Stimulated activated effector memory CD8-positive, alpha-beta T cell treated with anti-CD3 and anti-CD28 coated beads, Interleukin-12 subunit alpha, Interleukin-12 subunit beta, amount 100 ng/mL, for 72 hours (primary cell): ENCODE results near the gene MUCL1.

Experiments used
- ATAC-seq: fragments of 150-1000 bp; cut with Tn5 transposase; 2 replicates; pipeline ENCODE4 v1.10.0; 2021
- DNase-seq, 2 donors: peaks; one replicate each; pipeline ENCODE4 v3.0.0; 2021 to 2022; ENCODE audit warnings: low spot score in 2 of 2
- H3K27ac Mint-ChIP-seq: one replicate; pipeline ENCODE4 v1.8.0; 2022; ENCODE audit warnings: mild to moderate bottlenecking, mixed read lengths
- H3K36me3 Mint-ChIP-seq: one replicate; pipeline ENCODE4 v1.8.0; 2022; ENCODE audit warnings: mild to moderate bottlenecking, mixed read lengths
- H3K4me1 Mint-ChIP-seq: one replicate; pipeline ENCODE4 v1.8.0; 2022; ENCODE audit warnings: mixed read lengths
- H3K4me3 Mint-ChIP-seq: one replicate; pipeline ENCODE4 v1.8.0; 2022; ENCODE audit warnings: mild to moderate bottlenecking, mixed read lengths
- H3K9me3 Mint-ChIP-seq: one replicate; pipeline ENCODE4 v1.8.0; 2022; ENCODE audit warnings: mixed read lengths

Gene MUCL1, protein sequence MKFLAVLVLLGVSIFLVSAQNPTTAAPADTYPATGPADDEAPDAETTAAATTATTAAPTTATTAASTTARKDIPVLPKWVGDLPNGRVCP

DNA sequence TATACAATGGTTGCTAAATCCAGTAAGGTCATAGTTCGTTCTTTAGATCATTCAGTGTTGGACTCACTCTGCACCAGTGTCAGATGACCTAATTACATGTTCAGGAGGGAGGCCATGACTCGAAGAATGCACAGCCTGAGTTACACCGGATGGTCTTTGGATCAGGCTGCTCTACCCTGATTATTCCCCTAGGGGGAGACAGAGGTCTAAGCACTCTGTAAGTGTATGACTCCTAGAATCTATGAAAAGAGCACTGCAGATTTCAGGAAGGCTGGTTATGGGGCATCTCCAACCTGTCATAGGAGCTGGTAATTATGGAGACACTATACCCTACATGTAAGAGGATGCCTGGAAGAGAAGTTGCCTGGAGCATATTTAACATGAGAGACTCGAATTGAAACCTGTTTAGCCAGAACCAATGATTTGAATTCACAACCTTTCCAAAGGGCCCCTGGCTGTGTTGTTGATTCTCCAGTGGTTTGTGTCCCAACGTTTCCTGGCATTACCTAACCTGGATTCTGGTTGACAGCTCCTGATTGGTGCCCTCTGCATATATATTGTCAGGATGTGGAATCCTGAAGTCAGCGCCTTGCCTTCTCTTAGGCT, at the start of gene MUCL1:
Gene MUCL1, plus strand, starts transcription at position 584 of the 606 bp plus-strand sequence. CDS start 67 bp downstream, outside the sequence.
- ATAC-seq (peak; percentile 97), DNase-seq (peak; percentile 68 to 86)
- Mint-ChIP-seq H3K9me3 (no peaks in the 10 kb centered on the region), H3K4me1 (peaks cover 13% of the 10 kb centered on the region), H3K4me3 (no peak within 1 kb of the TSS), H3K27ac (peak within 1 kb of the TSS; percentile 74), H3K36me3 (no peaks in the 10 kb centered on the region)

DNA sequence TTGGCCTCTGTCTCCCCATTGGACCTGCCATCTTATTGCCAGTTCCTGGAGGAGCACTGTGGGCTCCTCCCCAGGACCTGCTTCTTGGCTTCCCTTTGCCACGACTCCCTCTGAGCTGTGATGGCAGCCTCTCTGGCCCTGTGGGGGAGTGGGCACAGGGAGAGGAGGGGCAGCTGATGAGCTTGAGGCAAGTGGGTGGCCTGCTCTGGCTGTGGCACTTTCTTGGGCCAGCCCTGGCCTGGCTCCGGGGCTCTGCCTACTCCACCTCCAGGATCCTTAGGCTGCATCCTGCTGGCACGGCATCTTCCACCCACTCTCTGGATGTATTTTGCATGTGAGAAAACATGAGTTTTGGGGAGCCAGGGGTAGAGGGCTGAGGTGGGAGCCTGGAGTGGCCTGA, 32.6 kb upstream of the MUCL1 start:
- ATAC-seq (no peak), DNase-seq (no peak)
- H3K36me3 Mint-ChIP-seq: no peaks in the 10 kb centered on the region
- no peak overlapping the region for H3K4me3 Mint-ChIP-seq
- no peak overlapping the region for H3K27ac Mint-ChIP-seq
- H3K4me1 Mint-ChIP-seq: no peaks in the 10 kb centered on the region
- H3K9me3 Mint-ChIP-seq: no peaks in the 10 kb centered on the region

DNA sequence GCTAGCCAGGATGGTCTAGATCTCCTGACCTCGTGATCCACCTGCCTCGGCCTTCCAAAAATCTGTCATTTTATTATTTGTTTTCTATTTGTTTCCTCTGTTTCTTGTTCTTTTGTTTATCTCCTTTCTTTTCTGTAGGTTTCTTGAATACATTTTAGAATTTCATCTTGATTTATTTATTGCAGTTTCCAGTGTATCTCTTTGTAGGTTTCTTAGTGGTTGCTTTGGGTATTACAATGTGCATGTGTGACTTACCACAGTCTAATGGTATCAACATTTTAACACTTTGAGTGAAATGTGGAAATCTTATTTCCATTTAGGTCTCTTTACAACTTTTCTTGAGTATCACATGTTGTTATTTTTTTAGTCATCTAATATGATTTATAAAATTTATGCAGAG, 29.9 kb upstream of the MUCL1 start:
- no peak overlapping the region for H3K4me3 Mint-ChIP-seq
- H3K27ac Mint-ChIP-seq: no peak overlapping the region
- no peak for ATAC-seq
- H3K9me3 Mint-ChIP-seq: no peaks in the 10 kb centered on the region
- DNase-seq: no peak
- no peaks in the 10 kb centered on the region for H3K4me1 Mint-ChIP-seq
- H3K36me3 Mint-ChIP-seq: no peaks in the 10 kb centered on the region

DNA sequence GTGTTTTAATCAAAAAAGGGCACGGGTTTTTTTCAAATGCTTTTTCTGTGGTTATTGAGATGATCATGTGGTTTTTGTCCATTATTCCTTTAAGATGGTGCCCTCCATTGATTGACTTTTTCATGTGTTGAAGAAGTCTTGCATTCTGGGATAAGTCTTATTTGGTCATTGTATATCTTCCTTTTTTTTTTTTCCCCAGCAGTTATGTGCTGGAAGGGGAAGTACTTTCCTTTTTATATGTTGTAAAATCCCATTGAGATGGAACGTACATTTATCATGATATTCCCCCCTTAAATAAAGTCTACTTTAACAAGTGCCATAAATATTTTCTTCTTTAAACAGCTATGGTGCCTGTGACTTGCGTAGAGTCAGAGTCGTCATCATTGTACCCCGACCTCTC, 24.8 kb upstream of the MUCL1 start:
- Mint-ChIP-seq H3K4me1 (no peaks in the 10 kb centered on the region), H3K36me3 (no peaks in the 10 kb centered on the region), H3K27ac (no peak overlapping the region), H3K9me3 (no peaks in the 10 kb centered on the region), H3K4me3 (no peak overlapping the region)
- DNase-seq: no peak
- ATAC-seq: no peak

DNA sequence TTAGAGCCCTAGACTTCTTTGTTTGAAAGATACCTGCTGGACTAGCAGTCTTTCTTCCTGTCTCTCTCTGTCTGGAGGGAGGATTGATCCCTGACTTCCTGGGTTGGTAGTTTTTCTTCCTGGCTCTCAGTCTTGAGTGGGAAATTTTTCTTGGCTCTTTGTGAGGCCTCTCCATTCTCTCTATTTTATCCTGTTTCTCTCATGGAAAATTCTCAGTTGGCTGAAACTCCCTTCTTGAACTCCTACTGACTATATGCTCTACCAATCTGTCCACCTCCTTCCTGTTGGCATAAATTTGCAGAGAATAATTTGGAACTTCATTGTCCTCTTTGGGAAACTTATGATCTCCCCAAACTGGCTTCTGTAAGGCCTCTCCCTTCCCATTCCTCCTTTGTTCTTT, 24.1 kb upstream of the MUCL1 start:
- Mint-ChIP-seq H3K4me1 (no peaks in the 10 kb centered on the region), H3K36me3 (no peaks in the 10 kb centered on the region), H3K9me3 (no peaks in the 10 kb centered on the region), H3K4me3 (no peak overlapping the region), H3K27ac (no peak overlapping the region)
- ATAC-seq (no peak), DNase-seq (no peak)

DNA sequence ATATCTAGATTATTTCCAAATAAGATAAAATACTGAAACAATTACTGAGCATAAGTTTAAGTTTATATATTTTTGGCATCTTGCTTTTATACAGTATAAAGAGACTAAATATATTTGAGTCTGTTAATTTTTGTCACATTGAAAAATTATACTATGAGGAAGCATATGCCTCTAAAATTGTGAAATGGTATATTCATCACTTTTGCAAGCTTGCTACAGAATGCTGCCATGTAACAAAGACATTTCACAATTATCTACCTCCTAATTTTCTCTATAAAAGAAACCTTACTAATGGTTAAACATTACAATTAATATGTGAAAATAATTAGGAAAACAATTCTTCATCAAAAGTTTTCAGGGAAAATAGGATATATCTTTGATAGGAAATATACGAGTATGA, 22.7 kb upstream of the MUCL1 start:
- ATAC-seq: no peak
- Mint-ChIP-seq H3K36me3 (no peaks in the 10 kb centered on the region), H3K4me1 (no peaks in the 10 kb centered on the region), H3K9me3 (no peaks in the 10 kb centered on the region), H3K27ac (no peak overlapping the region), H3K4me3 (no peak overlapping the region)
- no peak for DNase-seq

DNA sequence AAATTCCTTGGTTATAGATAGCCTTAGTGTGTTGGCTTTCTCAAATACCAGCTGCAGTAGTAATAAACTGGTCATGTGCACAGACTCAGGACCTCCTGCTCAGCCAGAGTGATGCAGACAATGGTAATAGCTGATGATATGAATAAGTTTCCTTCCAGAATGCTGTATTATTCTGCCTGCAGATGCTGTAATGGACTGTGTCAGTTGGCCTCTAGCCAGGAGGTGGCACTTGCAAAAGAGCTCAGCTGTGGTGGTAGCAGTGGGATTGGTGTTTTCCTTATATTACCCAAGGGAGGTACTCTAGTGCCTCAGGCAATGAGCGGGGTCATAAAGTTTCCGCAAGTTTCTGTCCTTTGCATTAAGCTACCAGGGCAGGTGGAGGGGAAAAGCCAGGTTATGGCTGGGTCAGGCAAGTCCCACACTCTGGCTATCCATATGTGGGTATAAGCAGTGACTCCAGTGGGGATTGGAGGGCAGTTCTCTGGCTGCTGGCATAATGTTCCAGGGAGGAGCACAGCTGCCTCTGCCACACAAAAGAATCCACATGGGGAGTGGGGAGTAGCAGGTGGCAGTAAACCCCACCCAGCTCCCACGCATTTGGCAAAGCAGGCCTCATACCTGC, 14.0 kb upstream of the MUCL1 start:
- no peak for DNase-seq
- peaks cover 6% of the 10 kb centered on the region for H3K9me3 Mint-ChIP-seq

DNA sequence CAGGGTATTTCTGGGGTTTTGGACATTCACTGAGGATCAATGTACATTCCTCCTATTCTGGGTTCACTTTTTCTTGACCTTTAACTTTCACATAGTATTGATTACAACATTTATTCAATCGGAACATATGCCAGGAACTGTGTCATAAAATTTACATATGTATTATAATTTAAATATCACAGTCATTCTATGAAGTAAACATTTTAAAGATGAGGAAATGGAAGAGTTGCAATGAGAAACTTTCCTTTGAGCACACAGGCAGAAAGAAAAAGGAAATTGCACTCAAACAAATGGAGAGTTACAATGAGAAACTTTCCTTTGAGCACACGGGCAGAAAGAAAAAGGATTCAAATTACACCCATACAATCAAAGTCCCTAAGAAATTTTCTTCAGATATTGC, 3.1 kb downstream of the MUCL1 start:
- no peak for DNase-seq
- H3K4me1 Mint-ChIP-seq: peaks cover 15% of the 10 kb centered on the region
- no peak overlapping the region for H3K27ac Mint-ChIP-seq
- ATAC-seq: no peak
- no peaks in the 10 kb centered on the region for H3K36me3 Mint-ChIP-seq
- no peaks in the 10 kb centered on the region for H3K9me3 Mint-ChIP-seq
- no peak overlapping the region for H3K4me3 Mint-ChIP-seq

More for the DNA sequence above, 14.0 kb upstream of the MUCL1 start:
- Mint-ChIP-seq H3K4me1 (no peaks in the 10 kb centered on the region), H3K4me3 (no peak overlapping the region), H3K36me3 (no peaks in the 10 kb centered on the region), H3K27ac (no peak overlapping the region)
- no peak for ATAC-seq

DNA sequence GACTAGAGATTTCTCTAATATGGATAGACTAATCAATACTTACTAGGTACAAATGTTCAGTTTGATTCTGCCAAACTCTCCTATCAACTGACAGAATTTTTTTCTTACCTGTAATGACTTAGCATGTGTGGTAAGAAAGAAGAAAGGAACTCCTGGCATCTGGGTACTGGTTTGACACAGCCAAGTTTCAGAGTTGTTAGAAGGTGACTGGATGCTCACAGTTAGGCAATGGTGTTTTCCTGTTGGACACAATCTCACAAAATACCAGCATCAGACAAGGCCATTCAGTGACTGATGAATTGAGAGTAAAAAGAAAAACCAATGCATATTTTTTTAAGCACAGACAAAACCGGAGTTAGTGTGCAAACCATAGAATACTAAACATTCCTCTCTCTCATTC, 4.2 kb downstream of the MUCL1 start:
- peak; percentile 65 for ATAC-seq
- DNase-seq: no peak
- Mint-ChIP-seq H3K36me3 (no peaks in the 10 kb centered on the region), H3K27ac (no peak overlapping the region), H3K9me3 (no peaks in the 10 kb centered on the region), H3K4me1 (peaks cover 19% of the 10 kb centered on the region), H3K4me3 (no peak overlapping the region)

DNA sequence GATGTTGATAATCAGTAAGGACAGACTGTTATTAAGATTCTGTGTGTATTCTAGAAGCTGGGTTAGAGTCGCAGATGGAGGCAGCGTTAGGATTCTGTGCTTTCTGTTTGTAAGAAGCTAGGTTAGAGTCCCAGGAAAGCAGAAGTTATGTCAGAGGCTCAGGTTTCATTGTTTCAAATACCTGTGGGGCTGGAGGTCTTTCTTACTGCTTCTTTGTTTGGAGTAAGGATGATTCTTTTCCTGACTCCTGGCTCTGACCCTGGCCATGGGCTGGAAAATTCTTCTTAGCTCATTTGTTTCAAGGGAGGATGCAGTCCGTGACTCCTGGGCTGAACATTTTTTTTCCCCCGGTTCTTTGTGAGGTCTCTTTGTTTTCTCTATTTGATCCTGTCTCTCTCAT, 5.2 kb downstream of the MUCL1 start:
- Mint-ChIP-seq H3K27ac (no peak overlapping the region), H3K4me3 (no peak overlapping the region), H3K9me3 (no peaks in the 10 kb centered on the region), H3K4me1 (peaks cover 20% of the 10 kb centered on the region), H3K36me3 (no peaks in the 10 kb centered on the region)
- DNase-seq (no peak), ATAC-seq (no peak)

DNA sequence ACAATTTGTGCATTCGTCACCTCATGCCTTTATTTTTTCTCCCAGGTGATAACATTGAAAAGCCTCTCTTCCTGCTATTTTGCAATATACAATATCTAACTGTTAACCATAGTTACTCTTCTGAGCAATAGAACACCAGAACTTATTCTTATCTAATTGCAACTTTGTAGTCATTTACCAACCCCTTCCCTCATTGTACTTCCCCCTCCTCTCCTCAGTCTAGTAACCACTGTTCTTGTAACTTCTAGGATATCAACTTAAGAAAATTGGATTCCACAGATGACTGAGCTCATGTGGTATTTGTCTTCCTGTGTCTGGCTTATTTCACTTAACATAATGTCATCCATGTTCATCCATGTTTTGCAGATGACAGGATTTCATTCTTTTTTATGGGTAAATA, 7.6 kb downstream of the MUCL1 start:
- no peaks in the 10 kb centered on the region for H3K9me3 Mint-ChIP-seq
- ATAC-seq: no peak
- H3K4me1 Mint-ChIP-seq: peaks cover 20% of the 10 kb centered on the region
- H3K27ac Mint-ChIP-seq: no peak overlapping the region
- H3K36me3 Mint-ChIP-seq: no peaks in the 10 kb centered on the region
- no peak for DNase-seq
- H3K4me3 Mint-ChIP-seq: no peak overlapping the region

DNA sequence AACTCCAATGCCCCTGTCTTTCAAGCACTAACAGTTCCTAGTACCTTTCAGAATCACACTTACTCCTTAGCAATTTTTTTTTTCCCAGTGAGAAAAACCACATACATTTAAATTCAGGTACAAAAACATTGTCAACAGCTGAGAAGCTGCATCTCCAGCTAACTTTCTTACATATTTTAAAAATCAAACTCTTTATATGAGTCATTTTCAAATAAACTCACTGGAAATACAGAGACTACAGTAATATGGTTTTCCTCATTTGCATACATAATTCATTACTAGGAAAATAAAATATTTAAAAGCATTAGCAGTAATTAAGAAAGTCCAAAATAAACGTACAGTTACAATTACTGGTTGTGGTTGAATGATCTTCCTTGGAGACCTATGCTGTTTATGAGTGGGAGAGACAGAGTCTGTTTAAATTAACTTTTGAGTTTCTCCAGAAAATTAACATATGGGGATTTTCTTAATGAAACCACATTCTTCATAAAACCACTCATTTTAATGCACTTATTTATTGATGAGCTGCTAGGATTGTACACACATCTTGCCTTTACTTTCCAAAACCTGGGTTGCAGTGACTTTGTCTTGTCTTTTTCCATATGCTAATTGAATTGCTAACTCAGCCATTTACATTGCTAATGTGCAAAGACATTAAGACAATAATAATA, 9.8 kb downstream of the MUCL1 start:
- no peak overlapping the region for H3K27ac Mint-ChIP-seq

DNA sequence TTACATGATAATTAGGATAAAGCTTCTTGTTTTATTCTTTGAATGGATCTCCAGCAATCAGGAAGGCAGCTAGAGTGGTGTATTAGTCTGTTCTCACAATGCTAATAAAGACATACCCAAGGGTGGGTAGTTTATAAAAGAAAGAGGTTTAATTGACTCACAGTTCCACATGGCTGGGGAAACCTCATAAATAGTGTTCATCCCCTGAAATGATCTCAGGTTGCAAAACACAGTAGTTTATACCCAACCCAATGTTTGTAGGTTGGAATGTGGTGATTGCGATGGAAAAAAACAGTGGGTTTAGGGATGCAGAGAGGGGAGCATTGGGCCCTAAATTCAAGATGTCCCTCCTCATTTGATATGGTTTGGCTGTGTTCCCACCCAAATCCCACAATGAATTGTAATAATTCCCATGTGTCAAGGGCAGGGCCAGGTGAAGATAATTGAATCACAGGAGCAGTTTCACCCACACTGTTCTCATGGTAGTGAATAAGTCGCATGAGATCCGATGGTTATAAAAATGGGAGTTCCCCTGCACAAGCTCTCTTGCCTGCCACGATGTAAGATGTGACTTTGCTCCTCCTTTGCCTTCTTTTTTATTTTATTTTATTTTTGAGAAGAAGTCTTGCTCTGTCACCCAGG, 11.5 kb downstream of the MUCL1 start:
- ATAC-seq (peak; percentile 76), DNase-seq (no peak)
- Mint-ChIP-seq H3K4me1 (peaks cover 13% of the 10 kb centered on the region), H3K36me3 (no peaks in the 10 kb centered on the region), H3K4me3 (no peak overlapping the region), H3K9me3 (no peaks in the 10 kb centered on the region), H3K27ac (no peak overlapping the region)

More for the DNA sequence above, 9.8 kb downstream of the MUCL1 start:
- Mint-ChIP-seq H3K4me1 (peaks cover 15% of the 10 kb centered on the region), H3K9me3 (no peaks in the 10 kb centered on the region), H3K4me3 (no peak overlapping the region), H3K36me3 (no peaks in the 10 kb centered on the region)
- DNase-seq: no peak
- no peak for ATAC-seq

DNA sequence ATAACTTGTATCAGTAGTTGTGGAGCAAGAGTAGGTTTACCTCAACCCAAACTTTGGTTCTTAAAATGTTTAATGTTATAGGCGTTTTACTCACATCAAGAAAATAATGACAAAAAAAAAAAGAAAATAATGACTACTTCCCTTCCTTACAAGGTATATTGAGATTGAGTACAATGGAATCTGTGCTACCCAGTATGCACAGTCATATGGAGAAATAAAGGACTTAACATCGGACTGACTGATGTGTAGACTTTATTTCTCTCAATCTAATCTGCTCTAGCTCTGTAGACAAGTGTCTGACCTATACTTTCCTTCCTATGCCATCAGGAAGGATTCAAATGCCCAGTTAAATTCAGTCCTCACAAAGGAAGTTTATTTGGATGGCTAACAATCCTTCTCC, 14.4 kb downstream of the MUCL1 start:
- H3K4me3 Mint-ChIP-seq: no peak overlapping the region
- H3K36me3 Mint-ChIP-seq: no peaks in the 10 kb centered on the region
- H3K4me1 Mint-ChIP-seq: peaks cover 7% of the 10 kb centered on the region
- no peak for DNase-seq
- peak; percentile 82 for ATAC-seq
- H3K27ac Mint-ChIP-seq: no peak overlapping the region
- H3K9me3 Mint-ChIP-seq: no peaks in the 10 kb centered on the region

DNA sequence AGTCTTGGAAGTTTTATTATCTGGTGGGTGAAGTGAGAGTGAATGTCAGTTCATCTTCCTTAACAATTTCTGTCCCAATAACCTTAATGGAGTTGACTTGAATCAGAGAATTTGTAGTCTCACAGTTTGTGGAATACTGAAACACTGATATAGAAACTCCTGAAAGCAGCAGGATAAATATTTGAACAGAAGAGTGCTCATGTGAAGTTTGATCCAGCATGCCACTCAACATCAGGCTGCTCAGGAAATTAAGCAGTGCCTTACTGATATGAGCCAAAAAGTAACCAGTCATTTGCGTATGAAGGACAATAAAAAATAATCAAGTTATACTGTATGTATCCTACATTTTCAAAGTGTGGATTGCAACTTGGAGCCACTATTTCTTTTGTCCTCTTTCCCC, 15.7 kb downstream of the MUCL1 start:
- H3K9me3 Mint-ChIP-seq: no peaks in the 10 kb centered on the region

More for the DNA sequence above, 15.7 kb downstream of the MUCL1 start:
- H3K4me1 Mint-ChIP-seq: no peaks in the 10 kb centered on the region
- ATAC-seq (no peak), DNase-seq (no peak)
- H3K36me3 Mint-ChIP-seq: no peaks in the 10 kb centered on the region
- H3K4me3 Mint-ChIP-seq: no peak overlapping the region
- no peak overlapping the region for H3K27ac Mint-ChIP-seq
